Panc1 (cell line): ENCODE results near the gene AMIGO2. TPM values are rescaled to one million over a fixed set of nuclear protein-coding genes. Genes with fewer than 3 reads are reported as not detected.

Experiments
- ATAC-seq: fragments of 200-7000 bp; cut with Tn5 transposase; 2 replicates; pipeline ENCODE4 v1.9.1; 2020; ENCODE audit warnings: mild to moderate bottlenecking, moderate library complexity
- BruUV-seq: library from RNA; stranded (reverse); fragments of 400-500 nt; replicated peaks from 2 replicates; lab custom pipeline; 2021; lab: Mats Ljungman, UMichigan
- CTCF ChIA-PET: fragments of 300-600 bp; sonication (Branson Sonifier 250); formaldehyde crosslinking; loops from one replicate; lab custom pipeline; 2022; ENCODE audit warnings: antibody characterized with exemption; lab: Charles Lee
- POLR2A ChIA-PET: fragments of 300-600 bp; sonication (Branson Sonifier 250); formaldehyde crosslinking; loops from one replicate; lab custom pipeline; 2022; ENCODE audit warnings: antibody characterized with exemption; lab: Charles Lee
- DNase-seq: peaks from one replicate; pipeline ENCODE4 v3.0.0-alpha.2; 2010; ENCODE audit warnings: low read depth, low spot score
- H3K27ac ChIP-seq: 2 replicates; pipeline ENCODE4 v1.5.1; 2011; ENCODE audit warnings: mild to moderate bottlenecking, low read length, inconsistent platforms
- H3K27me3 ChIP-seq: fragments of 200-500 bp; sonication (Bioruptor generic); 2 replicates; pipeline ENCODE4 v1.6.0; 2014; ENCODE audit warnings: low read length, inconsistent platforms; ENCODE audit not compliant: control insufficient read depth, insufficient read depth
- H3K36me3 ChIP-seq: fragments of 200-500 bp; sonication (Bioruptor generic); 2 replicates; pipeline ENCODE4 v1.5.1; 2014; ENCODE audit warnings: inconsistent platforms, mild to moderate bottlenecking, low read length, moderate library complexity; ENCODE audit not compliant: control insufficient read depth, insufficient read depth
- H3K4me1 ChIP-seq: 2 replicates; pipeline ENCODE4 v1.5.1; 2011; ENCODE audit warnings: inconsistent platforms, mild to moderate bottlenecking, low read length, moderate library complexity; ENCODE audit not compliant: control insufficient read depth, insufficient read depth
- H3K4me3 ChIP-seq, 2 experiments: 2 replicates each; pipeline ENCODE4 v1.5.1; 2011 to 2012; ENCODE audit warnings: low read depth in 2 of 2, low read length in 2 of 2, mild to moderate bottlenecking in 2 of 2, inconsistent platforms in 1 of 2, moderate library complexity in 1 of 2
- H3K9me3 ChIP-seq: fragments of 200-500 bp; sonication (Bioruptor generic); 2 replicates; pipeline ENCODE4 v1.5.1; 2014; ENCODE audit warnings: low read depth, mild to moderate bottlenecking, inconsistent platforms, low read length, moderate library complexity; ENCODE audit not compliant: control insufficient read depth, insufficient read depth
- POLR2AphosphoS5 ChIP-seq: IDR thresholded peaks from 2 replicates; pipeline ENCODE4 v1.6.1; 2012; ENCODE audit warnings: mild to moderate bottlenecking, low read depth, low read length, moderate library complexity
- SIN3A ChIP-seq: IDR thresholded peaks from 2 replicates; pipeline ENCODE4 v1.6.1; 2012; ENCODE audit warnings: low read depth, mild to moderate bottlenecking, low read length, moderate library complexity, borderline replicate concordance; ENCODE audit not compliant: insufficient read depth
- TCF7L2 ChIP-seq: IDR thresholded peaks from 2 replicates; pipeline ENCODE4 v1.6.1; 2011; ENCODE audit warnings: mild to moderate bottlenecking, low read depth, low read length, inconsistent platforms
- in situ Hi-C: cut with HindIII; loops from 2 replicates; pipeline ENCODE4 v1.10.0; 2016; ENCODE audit warnings: low sequenced_read_pairs, low pct_unique_long_range_greater_than_20kb
- intact Hi-C: fragments of 100-400 bp; cut with micrococcal nuclease; formaldehyde crosslinking; loops from one replicate; pipeline ENCODE4 v1.10.0; 2022; ENCODE audit not compliant: unreplicated experiment
- total RNA-seq: library from RNA; stranded (reverse); gene quantifications from one replicate; pipeline ENCODE4 v1.2.1, GENCODE V29; 2021; ENCODE audit not compliant: unreplicated experiment
- TF ChIP-seq, protein P1 (sequence below): fragments of 450-650 bp; IDR thresholded peaks from 2 replicates; pipeline ENCODE4 v1.5.1; 2017; ENCODE audit warnings: mild to moderate bottlenecking
- TF ChIP-seq, protein P2 (sequence below), 2 experiments: IDR thresholded peaks; 2 replicates each; pipeline ENCODE4 v1.6.1; 2011 to 2012; ENCODE audit warnings: low read depth in 2 of 2, control low read depth in 1 of 2, low read length in 1 of 2, mild to moderate bottlenecking in 1 of 2, moderate library complexity in 1 of 2; ENCODE audit not compliant: insufficient read depth in 1 of 2

AMIGO2 gene
- total RNA-seq, 1 experiment from 2014 or later = 21.8 TPM

DNA sequence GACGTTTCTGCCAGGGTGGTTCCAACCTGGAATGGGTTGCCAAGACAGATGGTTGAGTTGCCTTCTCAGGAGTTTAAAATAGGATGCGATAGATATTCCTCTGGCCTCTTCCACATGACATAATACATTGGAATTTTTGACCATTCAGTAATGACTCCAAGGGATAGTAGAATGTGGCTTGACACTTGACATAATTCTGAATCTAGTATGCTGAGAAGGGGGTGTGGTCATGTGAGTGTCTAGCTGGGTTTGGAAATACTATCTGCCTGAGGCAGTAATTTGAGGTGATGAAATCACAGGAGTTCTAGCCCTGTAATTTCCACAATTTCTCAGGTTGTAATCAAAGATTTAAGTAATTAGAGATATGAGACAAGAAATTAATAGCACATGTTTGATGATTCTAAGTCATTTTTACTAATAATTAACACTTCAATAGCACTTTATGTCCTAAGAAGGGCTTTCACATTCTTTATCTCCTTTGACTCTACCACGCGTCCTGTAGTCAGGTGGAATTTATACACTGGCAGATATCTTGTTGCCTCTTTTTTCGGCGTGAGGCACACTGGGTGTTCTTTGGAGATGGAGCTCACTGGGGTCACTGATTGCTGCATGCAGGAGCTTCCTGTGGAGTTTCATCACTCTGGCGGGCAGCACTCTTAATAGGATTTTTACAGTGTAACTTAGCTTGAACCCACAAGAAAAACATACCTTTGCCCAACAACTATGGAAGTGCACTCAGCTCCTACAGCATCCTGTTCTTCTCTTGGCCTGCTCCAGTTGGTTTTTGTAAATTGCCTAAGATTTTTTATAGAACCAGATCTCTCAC, 3.2 kb upstream of the AMIGO2 start:
- H3K9me3 ChIP-seq = no peaks in the 10 kb centered on the region
- H3K4me1 ChIP-seq = peaks cover 66% of the 10 kb centered on the region
- ChIA-PET POLR2A (no interaction called here), CTCF (interaction anchor here (2.3 kb wide), 1 partner anchor 12 kb away, joined by 7 read pairs; no protein-coding TSS in a partner anchor)
- no peaks in the 10 kb centered on the region; the same call in 1 of the 2 replicates for H3K36me3 ChIP-seq
- intact Hi-C loops = loop anchor here (5.0 kb wide), 1 partner anchor 224 kb away; no protein-coding TSS in a partner anchor
- H3K27me3 ChIP-seq = peaks cover under 1% of the 10 kb centered on the region; the same call in 1 of the 2 replicates
- ATAC-seq (peak; percentile 14), DNase-seq (peak; percentile 96)
- H3K27ac ChIP-seq = peak overlapping the region; percentile 86
- peak overlapping the region in 1 of 2 experiments; percentile 30; a peak in 2 of 4 replicates for H3K4me3 ChIP-seq
- in situ Hi-C loops = no loop called here
- no peak for TF ChIP-seq TCF7L2
- TF ChIP-seq, protein P1, sequence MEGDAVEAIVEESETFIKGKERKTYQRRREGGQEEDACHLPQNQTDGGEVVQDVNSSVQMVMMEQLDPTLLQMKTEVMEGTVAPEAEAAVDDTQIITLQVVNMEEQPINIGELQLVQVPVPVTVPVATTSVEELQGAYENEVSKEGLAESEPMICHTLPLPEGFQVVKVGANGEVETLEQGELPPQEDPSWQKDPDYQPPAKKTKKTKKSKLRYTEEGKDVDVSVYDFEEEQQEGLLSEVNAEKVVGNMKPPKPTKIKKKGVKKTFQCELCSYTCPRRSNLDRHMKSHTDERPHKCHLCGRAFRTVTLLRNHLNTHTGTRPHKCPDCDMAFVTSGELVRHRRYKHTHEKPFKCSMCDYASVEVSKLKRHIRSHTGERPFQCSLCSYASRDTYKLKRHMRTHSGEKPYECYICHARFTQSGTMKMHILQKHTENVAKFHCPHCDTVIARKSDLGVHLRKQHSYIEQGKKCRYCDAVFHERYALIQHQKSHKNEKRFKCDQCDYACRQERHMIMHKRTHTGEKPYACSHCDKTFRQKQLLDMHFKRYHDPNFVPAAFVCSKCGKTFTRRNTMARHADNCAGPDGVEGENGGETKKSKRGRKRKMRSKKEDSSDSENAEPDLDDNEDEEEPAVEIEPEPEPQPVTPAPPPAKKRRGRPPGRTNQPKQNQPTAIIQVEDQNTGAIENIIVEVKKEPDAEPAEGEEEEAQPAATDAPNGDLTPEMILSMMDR = no peak
- TF ChIP-seq POLR2AphosphoS5 = no peak
- no TSS peak for BruUV-seq

DNA sequence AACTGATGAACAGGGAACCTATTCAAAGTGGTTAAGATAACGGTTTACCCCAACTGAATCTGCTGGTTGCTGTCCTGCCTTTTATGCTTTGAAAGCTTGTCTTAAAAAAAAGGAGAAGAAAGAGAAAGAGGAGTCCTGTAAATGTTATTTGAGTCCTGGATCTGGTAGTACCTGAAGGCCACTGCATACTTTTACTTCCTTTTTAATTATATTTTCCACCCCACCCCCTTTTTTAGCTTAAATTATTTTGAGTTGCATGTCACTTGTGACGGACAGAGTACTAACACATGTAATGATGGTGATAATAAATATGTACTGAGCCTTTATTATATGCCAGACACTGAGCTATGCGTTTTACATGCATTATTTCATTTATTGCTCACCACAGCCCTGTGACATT, 2.5 kb upstream of the AMIGO2 start:
- H3K4me1 ChIP-seq = peaks cover 59% of the 10 kb centered on the region
- in situ Hi-C loops (no loop called here), intact Hi-C loops (loop anchor here (5.0 kb wide), 1 partner anchor 225 kb away; no protein-coding TSS in a partner anchor)
- ChIA-PET POLR2A (no interaction called here), CTCF (no interaction called here)
- BruUV-seq = no TSS peak
- no peaks in the 10 kb centered on the region; the same call in 1 of the 2 replicates for H3K36me3 ChIP-seq
- H3K4me3 ChIP-seq = peak overlapping the region; percentile 3 to 30; a peak in 1 of 4 replicates
- no peak for DNase-seq
- no peak for ATAC-seq
- TF ChIP-seq, protein P1 = no peak
- TF ChIP-seq TCF7L2 (no peak), SIN3A (no peak), POLR2AphosphoS5 (no peak)
- TF ChIP-seq, protein P2, sequence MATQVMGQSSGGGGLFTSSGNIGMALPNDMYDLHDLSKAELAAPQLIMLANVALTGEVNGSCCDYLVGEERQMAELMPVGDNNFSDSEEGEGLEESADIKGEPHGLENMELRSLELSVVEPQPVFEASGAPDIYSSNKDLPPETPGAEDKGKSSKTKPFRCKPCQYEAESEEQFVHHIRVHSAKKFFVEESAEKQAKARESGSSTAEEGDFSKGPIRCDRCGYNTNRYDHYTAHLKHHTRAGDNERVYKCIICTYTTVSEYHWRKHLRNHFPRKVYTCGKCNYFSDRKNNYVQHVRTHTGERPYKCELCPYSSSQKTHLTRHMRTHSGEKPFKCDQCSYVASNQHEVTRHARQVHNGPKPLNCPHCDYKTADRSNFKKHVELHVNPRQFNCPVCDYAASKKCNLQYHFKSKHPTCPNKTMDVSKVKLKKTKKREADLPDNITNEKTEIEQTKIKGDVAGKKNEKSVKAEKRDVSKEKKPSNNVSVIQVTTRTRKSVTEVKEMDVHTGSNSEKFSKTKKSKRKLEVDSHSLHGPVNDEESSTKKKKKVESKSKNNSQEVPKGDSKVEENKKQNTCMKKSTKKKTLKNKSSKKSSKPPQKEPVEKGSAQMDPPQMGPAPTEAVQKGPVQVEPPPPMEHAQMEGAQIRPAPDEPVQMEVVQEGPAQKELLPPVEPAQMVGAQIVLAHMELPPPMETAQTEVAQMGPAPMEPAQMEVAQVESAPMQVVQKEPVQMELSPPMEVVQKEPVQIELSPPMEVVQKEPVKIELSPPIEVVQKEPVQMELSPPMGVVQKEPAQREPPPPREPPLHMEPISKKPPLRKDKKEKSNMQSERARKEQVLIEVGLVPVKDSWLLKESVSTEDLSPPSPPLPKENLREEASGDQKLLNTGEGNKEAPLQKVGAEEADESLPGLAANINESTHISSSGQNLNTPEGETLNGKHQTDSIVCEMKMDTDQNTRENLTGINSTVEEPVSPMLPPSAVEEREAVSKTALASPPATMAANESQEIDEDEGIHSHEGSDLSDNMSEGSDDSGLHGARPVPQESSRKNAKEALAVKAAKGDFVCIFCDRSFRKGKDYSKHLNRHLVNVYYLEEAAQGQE (IDR thresholded peaks at IDR 0.05; ENCODE audit: insufficient read depth in 1 of 2, low read depth in 2 of 2, low read length in 1 of 2) = no peak
- H3K9me3 ChIP-seq = no peaks in the 10 kb centered on the region
- H3K27ac ChIP-seq = peak overlapping the region; percentile 86
- peaks cover 2% of the 10 kb centered on the region; the same call in 1 of the 2 replicates for H3K27me3 ChIP-seq
